ENCODE measurements around the gene TMC7.

TMC7 gene

GRCh38 chr16:19086322-19087199, 102.8 kb downstream of the TMC7 start:
- peak; percentile 61 to 67 for DNase-seq (ENCODE audit: low read depth in 1 of 2, low spot score in 1 of 2)

GRCh38 chr16:19088341-19088916, 104.7 kb downstream of the TMC7 start:
- DNase-seq (ENCODE audit: low read depth in 1 of 2, low spot score in 1 of 2), result no peak

GRCh38 chr16:19089410-19089955, 105.7 kb downstream of the TMC7 start:
- no peak for DNase-seq (ENCODE audit: low read depth in 1 of 2, low spot score in 1 of 2)

DNA sequence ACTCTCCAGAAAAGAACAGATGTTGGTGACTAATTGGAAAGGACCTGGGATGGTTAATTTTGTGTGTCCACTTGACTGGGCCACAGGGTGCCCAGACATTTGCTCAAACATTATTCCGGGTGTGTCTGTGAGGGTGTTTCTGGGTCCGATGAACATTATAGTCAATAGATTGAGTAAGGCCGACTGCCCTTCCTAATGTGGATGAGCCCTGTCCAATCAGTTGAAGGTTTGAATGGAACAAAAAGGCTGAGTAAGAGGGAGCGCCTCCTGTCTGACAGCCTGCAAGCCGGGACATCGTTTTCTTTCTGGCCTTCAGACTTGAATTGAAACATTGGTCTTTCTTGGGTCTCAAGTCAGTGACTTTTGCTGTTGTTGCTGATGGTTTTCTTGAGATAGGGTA, 107.2 kb downstream of the TMC7 start:
- no peak for DNase-seq (ENCODE audit: low read depth in 1 of 2, low spot score in 1 of 2)

- DNase-seq (ENCODE audit: low read depth in 1 of 2, low spot score in 1 of 2), result no peak
Observed at GRCh38 chr16:19092653-19093410, 109.1 kb downstream of the TMC7 start.

GRCh38 chr16:19093631-19094541, 110.2 kb downstream of the TMC7 start:
- DNase-seq (ENCODE audit: low read depth in 1 of 2, low spot score in 1 of 2), result no peak

GRCh38 chr16:19094542-19095365, 111.0 kb downstream of the TMC7 start:
- DNase-seq (ENCODE audit: low read depth in 1 of 2, low spot score in 1 of 2), result no peak

DNA sequence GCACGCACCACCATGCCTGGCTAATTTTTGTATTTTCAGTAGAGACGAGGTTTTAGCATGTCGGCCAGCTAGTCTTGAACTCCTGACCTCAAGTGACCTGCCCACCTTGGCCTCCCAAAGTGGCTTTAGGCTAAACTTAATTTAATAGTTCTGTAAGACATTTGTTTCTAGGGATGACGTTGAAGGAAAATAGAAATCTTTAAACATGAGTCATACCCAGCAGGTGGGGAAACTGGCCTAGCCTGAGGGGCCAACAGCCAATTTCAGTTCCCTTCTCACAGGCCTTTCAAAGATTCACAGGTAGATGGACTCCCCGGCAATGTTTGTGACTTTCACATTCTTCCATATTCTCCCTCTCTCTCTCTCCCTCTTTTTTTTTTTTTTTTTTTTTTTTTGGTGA, 111.9 kb downstream of the TMC7 start:
- no peak for DNase-seq (ENCODE audit: low read depth in 1 of 2, low spot score in 1 of 2)

DNA sequence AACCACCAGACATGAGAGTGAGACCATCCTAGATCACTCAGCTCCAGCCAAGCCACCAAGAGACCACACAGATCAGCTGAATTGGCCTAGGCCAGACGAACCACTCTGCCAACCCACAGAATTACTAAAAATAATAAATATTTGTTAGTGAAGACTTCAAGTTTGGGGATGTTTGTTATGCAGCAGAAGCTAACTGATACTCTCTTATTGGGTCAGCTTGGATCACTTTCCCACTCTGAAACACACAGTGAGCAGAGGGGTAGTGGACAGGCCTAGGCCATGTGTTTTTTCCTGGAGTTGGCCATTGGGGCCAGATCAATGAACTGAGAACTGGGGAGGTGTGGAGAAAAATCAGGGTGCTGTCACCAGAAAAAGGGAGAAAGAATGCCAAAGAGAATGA, 114.4 kb downstream of the TMC7 start:
- no peak for DNase-seq (ENCODE audit: low read depth in 1 of 2, low spot score in 1 of 2)

DNA sequence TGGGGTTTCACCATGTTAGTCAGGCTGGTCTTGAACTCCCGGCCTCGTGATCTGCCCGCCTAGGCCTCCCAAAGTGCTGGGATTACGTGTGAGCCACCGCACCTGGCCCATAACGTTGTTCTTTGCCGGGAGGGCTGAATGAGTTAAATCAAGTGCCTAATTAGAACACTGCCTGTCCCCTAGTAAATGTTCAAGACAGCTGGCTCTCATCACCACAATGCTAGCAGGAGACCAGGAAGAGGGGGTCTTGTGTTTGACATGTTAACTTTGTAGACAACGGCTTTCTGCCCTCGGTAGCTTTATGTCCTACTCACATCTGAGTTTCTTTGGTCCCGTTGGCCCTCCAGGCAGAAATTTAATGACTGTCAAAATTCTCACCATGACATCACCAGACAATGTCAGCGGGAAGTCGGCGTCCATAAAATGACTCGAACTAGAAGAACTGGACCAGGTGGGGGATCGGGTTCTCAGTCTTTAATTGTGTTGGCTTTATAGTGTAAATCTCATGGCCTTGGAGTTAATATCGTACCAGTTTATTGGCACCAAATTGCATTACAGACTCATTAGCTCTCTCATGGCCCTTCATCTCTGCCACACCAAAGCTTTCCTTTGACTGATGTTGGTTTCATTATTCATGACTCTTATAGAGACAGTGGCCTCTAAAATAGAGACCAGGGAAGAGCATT, 118.6 kb downstream of the TMC7 start:
- DNase-seq (ENCODE audit: low read depth in 1 of 2, low spot score in 1 of 2), result no peak

DNA sequence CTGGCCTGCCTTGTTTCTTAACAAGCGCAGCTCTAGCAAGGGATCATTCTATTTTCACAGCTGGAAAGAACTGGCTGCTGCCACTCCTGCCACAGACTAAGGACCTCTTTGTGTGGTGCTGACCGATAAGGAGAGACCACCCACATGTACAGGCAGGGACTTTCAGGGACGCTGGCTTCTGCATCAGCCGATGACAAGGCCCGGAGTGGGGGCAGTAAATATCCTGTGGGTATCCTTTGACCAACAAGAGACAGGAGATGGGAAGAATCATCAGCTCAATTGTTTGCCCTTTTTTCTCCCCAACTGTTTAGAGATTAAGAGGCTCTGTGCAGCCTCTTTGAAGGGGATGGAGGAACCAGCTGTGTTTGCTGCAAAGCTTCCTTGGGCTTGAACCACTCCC, 120.9 kb downstream of the TMC7 start:
- DNase-seq (ENCODE audit: low read depth in 1 of 2, low spot score in 1 of 2), result no peak

GRCh38 chr16:19105131-19105530, 121.4 kb downstream of the TMC7 start:
- DNase-seq (ENCODE audit: low read depth in 1 of 2, low spot score in 1 of 2), result no peak

DNA sequence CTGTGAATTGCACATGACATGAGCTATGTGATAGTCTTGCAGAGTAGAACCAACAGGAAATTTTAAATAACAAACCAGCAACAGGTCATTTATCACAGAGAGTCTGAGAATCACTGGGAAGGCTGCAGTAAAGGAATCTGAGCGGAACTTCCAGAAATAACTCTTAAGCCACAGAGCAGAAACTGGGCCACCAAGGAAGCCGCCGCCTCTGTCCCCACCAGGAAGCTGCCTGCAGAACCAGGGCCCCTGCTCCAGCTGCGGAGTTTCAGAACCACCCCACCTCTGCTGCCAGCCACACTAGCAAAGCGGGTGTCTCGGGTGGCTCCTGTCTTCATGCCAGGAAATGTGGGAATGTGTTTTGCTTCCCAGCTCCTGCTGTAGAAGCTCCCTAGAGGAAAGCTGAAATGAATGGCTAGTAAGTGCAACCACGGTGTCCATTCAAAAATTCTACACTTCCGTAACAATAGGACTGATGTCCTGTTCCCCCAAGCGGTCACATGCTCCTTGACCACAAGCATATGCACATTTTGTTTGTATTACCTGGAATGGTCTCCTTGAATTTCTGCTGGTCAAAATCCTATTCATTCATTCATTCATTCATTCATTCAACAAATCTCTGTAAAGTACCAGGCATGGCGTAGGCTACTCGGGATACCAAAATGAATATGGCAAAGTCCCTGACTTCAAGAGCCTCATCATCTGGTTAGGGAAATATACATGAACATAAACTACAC, 122.3 kb downstream of the TMC7 start:
- DNase-seq (ENCODE audit: low read depth in 1 of 2, low spot score in 1 of 2), result no peak

- no peak for DNase-seq (ENCODE audit: low read depth in 1 of 2, low spot score in 1 of 2)
Observed at GRCh38 chr16:19106625-19107020, 122.9 kb downstream of the TMC7 start.

DNA sequence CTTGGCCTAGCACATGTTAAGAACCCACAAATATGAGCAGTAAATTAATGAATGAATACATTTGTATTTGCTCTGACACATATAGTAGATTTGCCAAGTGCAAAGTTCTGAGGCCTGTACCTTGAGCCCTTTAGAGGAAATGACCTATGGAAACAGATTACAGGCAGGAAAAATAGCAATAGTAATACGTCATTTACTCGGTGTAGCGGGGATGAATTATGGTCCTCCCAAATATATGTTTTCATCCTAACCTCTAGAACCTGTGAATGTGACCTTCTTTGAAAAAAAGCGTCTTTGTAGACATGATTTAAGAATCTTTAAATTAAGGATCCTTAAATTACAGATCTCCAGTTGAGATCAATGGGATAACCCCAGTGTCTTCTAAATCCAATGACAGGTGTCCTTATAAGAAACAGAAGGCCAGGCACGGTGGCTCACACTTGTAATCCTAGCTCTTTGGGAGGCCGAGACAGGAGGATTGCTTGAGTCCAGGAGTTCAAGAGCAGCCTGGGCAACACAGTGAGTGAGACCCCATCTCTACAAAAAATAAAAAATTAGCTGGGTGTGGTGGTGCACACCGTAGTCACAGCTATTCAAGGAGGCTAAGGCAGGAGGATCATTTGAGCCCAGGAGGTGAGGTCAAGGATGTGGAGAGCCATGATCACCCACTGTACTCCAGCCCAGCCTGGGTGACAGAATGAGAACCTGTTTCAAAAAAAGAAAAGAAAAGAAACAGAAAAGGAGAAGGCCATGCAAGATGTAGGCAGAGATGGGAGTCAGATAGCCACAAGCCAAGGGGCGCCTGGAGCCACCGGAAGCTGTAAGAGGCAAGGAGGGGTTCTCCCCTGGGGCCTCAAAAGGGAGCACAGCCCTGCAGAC, 124.9 kb downstream of the TMC7 start:
- no peak for DNase-seq (ENCODE audit: low read depth in 1 of 2, low spot score in 1 of 2)

DNA sequence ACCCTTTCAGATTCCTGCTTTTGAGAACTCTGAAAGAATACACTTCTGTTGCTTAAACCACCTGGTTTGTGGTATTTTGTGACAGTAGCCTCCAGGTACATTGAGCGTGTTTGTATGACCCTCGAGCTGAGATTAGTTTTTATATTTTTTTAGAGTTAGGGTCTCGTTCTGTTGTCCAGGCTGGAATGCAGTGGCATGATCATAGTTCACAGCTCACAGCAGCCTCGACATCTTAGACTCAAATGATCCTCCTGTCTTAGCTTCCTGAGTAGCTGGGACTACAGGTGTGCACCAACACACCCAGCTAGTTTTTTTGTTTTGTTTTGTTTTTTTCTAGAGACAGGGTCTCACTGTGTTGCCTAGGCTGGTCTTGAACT, 125.5 kb downstream of the TMC7 start:
- DNase-seq (ENCODE audit: low read depth in 1 of 2, low spot score in 1 of 2), result no peak

DNA sequence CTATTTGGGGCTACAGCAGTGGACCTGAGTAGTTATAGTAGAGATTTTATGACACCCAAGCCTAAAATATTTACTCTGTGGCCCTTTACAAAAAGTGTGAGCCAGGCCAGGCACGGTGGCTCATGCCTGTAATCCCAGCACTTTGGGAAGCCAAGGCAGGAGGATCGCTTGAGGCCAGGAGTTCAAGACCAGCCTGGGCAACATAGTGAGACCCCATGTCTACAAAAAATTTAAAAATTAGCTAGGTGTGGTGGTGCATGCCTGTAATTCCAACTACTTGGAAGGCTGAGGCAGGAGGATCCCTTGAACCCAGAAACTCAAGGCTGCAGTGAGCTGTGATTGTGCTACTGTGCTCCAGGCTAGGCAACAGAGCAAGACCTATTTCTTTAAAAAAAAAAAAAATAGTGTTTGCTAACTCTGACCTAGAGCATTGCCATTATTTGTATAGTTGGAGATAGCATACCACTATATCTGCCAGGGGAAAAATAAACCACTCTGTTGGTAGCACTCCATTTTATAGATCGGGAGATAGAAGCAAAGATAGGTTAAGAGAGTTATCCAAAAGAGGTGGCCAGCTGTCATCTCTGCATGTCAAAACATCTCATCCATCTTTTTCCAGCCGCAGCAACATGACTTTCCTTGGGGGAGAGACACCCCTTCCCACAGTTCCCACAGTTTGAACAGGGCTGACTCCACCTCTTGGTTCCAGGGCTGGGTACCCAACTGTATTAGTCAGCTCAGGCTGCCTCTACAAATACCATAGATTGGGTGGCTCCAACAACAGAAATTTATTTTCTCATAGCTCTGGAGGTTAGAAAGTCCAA, 127.0 kb downstream of the TMC7 start:
- DNase-seq (ENCODE audit: low read depth in 1 of 2, low spot score in 1 of 2), result no peak
